GM12872 (cell line): Measurements from ENCODE around the gene USB1.

ENCODE experiments used
- TF ChIP-seq, protein P1 (sequence below): IDR thresholded peaks from 3 replicates; pipeline ENCODE4 v1.5.1; 2011; ENCODE audit warnings: low read depth, mild to moderate bottlenecking, low read length, moderate library complexity; ENCODE audit not compliant: insufficient read depth

Gene USB1, protein sequence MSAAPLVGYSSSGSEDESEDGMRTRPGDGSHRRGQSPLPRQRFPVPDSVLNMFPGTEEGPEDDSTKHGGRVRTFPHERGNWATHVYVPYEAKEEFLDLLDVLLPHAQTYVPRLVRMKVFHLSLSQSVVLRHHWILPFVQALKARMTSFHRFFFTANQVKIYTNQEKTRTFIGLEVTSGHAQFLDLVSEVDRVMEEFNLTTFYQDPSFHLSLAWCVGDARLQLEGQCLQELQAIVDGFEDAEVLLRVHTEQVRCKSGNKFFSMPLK

DNA sequence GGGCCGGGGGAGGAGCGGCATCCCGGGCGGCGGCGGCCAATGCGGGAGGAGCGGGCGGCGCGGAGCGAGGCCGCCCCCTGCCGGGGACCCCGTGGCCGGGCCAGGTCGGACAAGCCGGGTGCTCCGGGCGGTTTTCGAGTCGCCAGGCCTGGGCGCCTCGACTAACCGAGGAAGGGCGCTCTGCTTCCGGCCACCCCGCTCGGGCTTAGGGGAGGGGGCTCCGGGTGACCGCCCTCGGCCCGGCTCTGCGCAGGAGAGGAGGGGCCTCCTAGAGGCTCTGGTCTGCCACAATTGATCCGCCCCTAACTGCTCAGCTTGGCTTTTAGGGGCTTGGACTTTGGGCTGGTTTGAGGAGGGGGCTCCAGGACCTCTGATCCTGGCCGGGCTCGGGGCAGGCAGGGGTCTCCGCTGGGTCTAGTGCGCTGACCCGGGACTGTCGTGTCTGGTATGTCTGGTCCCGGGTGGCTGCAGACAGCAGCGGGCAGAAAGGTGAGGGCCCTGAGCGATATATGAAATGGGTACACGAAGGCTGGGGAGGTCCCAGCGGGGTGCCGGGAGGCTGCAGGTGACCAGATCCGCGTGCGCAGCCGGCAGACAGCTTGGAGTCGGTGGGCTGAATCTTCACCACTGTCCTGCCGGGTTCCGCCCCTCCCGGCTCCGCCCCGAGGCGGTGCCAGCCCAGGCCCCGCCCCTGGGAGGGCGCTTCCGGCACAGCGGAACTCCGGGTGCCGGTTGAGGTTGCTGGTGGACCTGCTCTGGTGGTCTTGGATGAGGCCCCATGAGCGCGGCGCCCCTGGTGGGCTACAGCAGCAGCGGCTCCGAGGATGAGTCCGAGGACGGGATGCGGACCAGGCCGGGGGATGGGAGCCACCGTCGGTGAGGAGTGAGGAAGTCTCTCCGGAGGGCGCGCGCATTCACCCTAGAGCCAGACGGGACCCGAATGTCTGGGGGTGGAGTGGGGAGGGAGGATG, at the start of gene USB1:
USB1 (plus strand) TSS at position 702 of the 971 bp plus-strand sequence; CDS start at position 779, 77 bp downstream.
- TF ChIP-seq, protein P1, sequence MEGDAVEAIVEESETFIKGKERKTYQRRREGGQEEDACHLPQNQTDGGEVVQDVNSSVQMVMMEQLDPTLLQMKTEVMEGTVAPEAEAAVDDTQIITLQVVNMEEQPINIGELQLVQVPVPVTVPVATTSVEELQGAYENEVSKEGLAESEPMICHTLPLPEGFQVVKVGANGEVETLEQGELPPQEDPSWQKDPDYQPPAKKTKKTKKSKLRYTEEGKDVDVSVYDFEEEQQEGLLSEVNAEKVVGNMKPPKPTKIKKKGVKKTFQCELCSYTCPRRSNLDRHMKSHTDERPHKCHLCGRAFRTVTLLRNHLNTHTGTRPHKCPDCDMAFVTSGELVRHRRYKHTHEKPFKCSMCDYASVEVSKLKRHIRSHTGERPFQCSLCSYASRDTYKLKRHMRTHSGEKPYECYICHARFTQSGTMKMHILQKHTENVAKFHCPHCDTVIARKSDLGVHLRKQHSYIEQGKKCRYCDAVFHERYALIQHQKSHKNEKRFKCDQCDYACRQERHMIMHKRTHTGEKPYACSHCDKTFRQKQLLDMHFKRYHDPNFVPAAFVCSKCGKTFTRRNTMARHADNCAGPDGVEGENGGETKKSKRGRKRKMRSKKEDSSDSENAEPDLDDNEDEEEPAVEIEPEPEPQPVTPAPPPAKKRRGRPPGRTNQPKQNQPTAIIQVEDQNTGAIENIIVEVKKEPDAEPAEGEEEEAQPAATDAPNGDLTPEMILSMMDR: peak; percentile 72

DNA sequence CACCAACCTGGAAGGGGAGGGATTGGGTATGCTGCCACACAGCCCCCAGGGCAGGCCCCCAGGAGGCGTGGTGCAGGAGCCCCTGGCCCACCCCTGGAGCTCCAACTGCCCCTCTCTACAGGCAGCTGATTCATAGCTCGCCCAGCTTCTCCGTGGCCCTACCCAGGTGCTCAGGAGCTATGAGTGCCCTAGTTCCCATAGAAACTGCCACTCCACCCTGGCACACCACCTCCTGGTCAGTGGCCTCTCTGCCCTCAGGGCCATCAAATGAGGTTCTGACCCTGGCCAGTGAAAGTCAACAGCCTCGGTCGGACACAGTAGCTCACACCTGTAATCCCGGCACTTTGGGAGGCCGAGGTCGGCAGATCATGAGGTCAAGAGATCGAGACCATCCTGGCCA, 48.3 kb upstream of the USB1 start:
- TF ChIP-seq, protein P1: no peak

DNA sequence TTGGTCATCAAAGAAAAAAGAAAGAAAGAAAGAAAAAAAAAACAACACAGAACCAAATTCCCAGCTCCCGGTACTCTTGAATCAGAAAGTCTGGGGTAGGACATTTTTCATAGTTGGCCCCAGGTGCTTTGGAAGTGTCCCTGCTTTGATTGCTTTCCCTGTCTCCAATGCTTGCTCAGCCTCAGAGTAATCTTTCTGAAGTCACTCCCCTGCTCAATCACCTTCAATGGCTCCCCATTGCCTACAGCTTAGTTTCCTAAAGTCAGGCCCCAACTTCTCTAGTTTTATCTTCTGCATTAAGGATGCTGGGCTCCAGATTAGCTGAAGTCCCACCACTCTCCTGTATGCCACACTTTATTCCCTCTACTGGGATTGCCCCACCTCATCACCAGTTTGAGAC, 47.4 kb upstream of the USB1 start:
- TF ChIP-seq, protein P1: no peak

DNA sequence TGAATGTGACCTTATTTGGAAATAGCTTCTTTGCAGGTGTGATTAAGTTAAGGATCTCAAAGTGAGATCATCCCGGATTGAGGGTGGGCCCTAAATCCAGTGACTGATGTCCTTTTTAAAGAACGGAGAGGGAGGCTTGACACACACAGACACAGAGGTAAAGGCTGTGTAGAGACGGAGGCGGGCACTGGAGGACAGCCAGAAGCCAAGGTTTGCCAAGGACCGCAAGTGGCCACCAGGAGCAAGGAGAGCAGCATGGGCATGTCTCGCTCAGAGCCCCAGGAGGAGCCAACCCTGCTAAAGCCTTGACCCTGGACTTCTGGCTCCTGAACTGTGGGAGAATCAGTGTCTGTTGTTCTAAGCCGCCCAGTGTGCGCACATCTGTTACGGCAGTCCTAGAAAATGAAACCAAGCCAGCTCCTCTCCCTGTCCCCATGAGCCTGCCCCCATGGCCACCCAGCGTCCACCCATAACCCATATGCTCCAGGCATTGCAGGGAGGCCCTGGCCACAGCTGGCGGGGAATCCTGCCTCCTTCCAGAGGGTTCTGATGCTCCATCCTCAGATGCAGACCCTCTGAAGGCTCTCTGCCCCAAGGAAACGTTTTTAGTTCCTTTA, 45.5 kb upstream of the USB1 start:
- TF ChIP-seq, protein P1: no peak

DNA sequence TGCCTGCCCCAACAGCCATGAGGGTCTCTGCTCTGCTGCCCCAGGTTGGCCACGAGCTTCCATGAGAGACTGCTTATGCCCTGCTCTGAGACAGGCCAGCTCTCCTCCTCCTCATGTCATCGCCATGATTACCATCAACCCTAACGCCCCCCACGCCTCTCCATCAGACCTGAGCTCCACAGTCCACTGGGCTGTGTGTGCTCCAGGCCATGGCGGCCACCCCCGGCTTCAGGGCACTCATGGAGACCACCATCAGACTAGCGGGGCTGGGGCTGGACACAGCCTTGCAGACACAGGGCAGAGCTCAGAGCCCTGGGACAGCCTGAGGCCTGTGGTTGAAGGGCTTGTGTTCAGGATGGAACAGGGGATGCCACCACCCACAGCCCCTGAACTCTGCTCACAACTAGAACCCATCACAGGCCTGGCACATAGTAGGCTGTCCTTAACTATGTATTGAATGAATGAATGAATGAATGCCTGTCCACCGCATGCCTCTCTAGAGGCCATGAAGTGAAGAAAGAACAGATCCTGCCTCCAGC, 44.9 kb upstream of the USB1 start:
- TF ChIP-seq, protein P1: no peak

DNA sequence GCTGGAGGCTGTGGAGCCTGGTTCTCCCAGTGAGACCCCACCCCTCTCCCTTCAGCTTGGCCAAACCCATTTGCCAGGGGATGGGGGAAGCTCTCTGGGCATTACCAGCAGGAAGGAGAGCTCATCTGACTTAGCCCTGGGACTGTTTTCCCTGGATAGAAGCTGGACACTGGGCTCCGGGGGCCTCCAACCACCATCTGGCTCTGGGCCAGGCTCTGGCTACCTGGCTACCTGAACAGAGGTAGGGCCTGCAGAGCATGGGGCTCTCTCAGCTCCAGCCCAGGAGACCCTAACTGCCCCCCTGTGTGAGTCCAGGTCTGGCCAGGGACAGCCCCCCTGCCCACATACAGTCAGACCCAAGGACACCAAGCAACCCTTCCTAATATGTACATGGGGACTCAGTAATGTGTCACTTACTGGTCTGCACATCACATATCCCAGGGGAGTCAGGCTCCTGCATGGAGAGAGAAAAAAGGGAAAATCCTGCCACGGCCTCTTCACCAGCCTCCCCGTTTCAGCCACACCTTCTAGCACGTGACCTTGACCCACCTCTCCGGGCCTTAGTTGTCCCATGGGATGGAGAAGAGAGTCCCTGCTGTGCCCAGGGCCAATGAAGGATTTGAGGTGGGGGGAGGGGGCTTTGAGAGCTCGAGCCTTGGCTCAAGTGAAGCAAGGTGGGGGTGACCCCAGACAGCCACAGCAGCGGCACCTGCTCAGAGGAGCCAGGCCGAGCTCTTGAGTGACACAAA, 44.1 kb upstream of the USB1 start:
- TF ChIP-seq, protein P1: no peak
